Peyer's patch (tissue), 4 donors: ENCODE measurements around the gene GNG7. TPM values are rescaled to one million over a fixed set of nuclear protein-coding genes. Genes with fewer than 3 reads are reported as not detected.
A peak's percentile ranks its signal among the peaks of the same experiment; 100 is the strongest.

Experiments
- DNase-seq, 3 donors: peaks; one replicate each; pipeline ENCODE4 v3.0.0-alpha.2; 2017 to 2019
- H3K27ac ChIP-seq, 4 donors: fragments of 200-600 bp; sonication (generic); one replicate each; pipeline ENCODE4 v1.5.1; 2016 to 2019
- H3K27me3 ChIP-seq, 2 donors: fragments of 200-600 bp; sonication (generic); one replicate each; pipeline ENCODE4 v1.5.1; 2019
- H3K36me3 ChIP-seq, 3 donors: fragments of 200-600 bp; sonication (generic); one replicate each; pipeline ENCODE4 v1.5.1; 2016 to 2019
- H3K4me1 ChIP-seq, 4 donors: fragments of 200-600 bp; sonication (generic); one replicate each; pipeline ENCODE4 v1.5.1; 2016 to 2019
- H3K4me3 ChIP-seq, 4 donors: fragments of 200-600 bp; sonication (generic); 1 replicate in 3 of 4; 2 replicates in 1 of 4; pipeline ENCODE4 v1.5.1; 2016 to 2019; ENCODE audit warnings: mild to moderate bottlenecking in 1 of 4
- H3K9me3 ChIP-seq, 4 donors: fragments of 200-600 bp; sonication (generic); one replicate each; pipeline ENCODE4 v1.5.1; 2016 to 2019; ENCODE audit warnings: mild to moderate bottlenecking in 1 of 4
- CTCF ChIP-seq, 6 experiments: fragments of 450-650 bp in 4 of 6; fragments of 200-600 bp in 2 of 6; sonication (generic) in 1 of 6; IDR thresholded peaks; one replicate each; pipeline ENCODE4 v1.5.1; 2017 to 2019; ENCODE audit warnings: antibody characterized with exemption in 6 of 6, mild to moderate bottlenecking in 3 of 6, moderate library complexity in 1 of 6
- POLR2A ChIP-seq, 2 donors: fragments of 450-650 bp; IDR thresholded peaks; one replicate each; pipeline ENCODE4 v1.5.1; 2017; ENCODE audit warnings: antibody characterized with exemption in 2 of 2, mild to moderate bottlenecking in 2 of 2, moderate library complexity in 2 of 2
- total RNA-seq, 4 donors: library from RNA; depleted of rRNA; stranded (reverse); fragments of >200 nt; gene quantifications; one replicate each; pipeline ENCODE4 v1.1.0, GENCODE V29; 2016

The GNG7 gene
- total RNA-seq, 4 donors from 2014 or later = 1.2 to 14.9 (median 2.0) TPM

- Histone ChIP-seq H3K4me1 (peaks cover 5 to 43% (median 28%) of the 10 kb centered on the region in 4 donors), H3K27ac (peak overlapping the region in 3 of 4 donors; percentile 38 to 69 (median 57)), H3K36me3 (no peaks in the 10 kb centered on the region), H3K4me3 (peak overlapping the region; percentile 23 to 58 (median 48)), H3K27me3 (no peaks in the 10 kb centered on the region), H3K9me3 (no peaks in the 10 kb centered on the region)
- peak in 2 of 3 donors; percentile 66 to 78 for DNase-seq
- peak in 2 of 6 experiments; percentile 4 to 16 for TF ChIP-seq CTCF (IDR thresholded peaks at IDR 0.05)
- no peak for TF ChIP-seq POLR2A (IDR thresholded peaks at IDR 0.05)
These were observed 213.4 kb downstream of the GNG7 start for GRCh38 chr19:2488942-2489731.

- Histone ChIP-seq H3K27me3 (no peaks in the 10 kb centered on the region), H3K4me1 (peaks cover 5 to 39% (median 28%) of the 10 kb centered on the region in 4 donors), H3K36me3 (no peaks in the 10 kb centered on the region), H3K4me3 (peak overlapping the region; percentile 23 to 58 (median 48)), H3K27ac (peak overlapping the region in 2 of 4 donors; percentile 57 to 69), H3K9me3 (peaks cover 0 to 2% (median 1%) of the 10 kb centered on the region in 4 donors)
- TF ChIP-seq POLR2A (IDR thresholded peaks at IDR 0.05) (no peak), CTCF (IDR thresholded peaks at IDR 0.05) (no peak)
- peak in 2 of 3 donors; percentile 74 to 76 for DNase-seq
These were observed 214.0 kb downstream of the GNG7 start for GRCh38 chr19:2488405-2488941.

GRCh38 chr19:2487842-2488241 is 214.7 kb downstream of the GNG7 start:
- Histone ChIP-seq H3K4me3 (peak overlapping the region in 1 of 4 donors; percentile 58), H3K36me3 (no peaks in the 10 kb centered on the region), H3K4me1 (peaks cover 5 to 39% (median 28%) of the 10 kb centered on the region in 4 donors), H3K27me3 (no peaks in the 10 kb centered on the region), H3K9me3 (peaks cover 0 to 9% (median 4%) of the 10 kb centered on the region in 4 donors), H3K27ac (no peak overlapping the region)
- DNase-seq = no peak
- TF ChIP-seq POLR2A (IDR thresholded peaks at IDR 0.05) (no peak), CTCF (IDR thresholded peaks at IDR 0.05) (no peak)

- H3K4me3 ChIP-seq = no peak overlapping the region
- H3K27ac ChIP-seq = no peak overlapping the region
- TF ChIP-seq POLR2A (IDR thresholded peaks at IDR 0.05) (no peak), CTCF (IDR thresholded peaks at IDR 0.05) (no peak)
- peaks cover 0 to 10% (median 4%) of the 10 kb centered on the region in 4 donors for H3K9me3 ChIP-seq
- no peaks in the 10 kb centered on the region for H3K27me3 ChIP-seq
- peaks cover 5 to 39% (median 28%) of the 10 kb centered on the region in 4 donors for H3K4me1 ChIP-seq
- DNase-seq = no peak
- no peaks in the 10 kb centered on the region for H3K36me3 ChIP-seq
These were observed 215.4 kb downstream of the GNG7 start for GRCh38 chr19:2487090-2487489.

- TF ChIP-seq POLR2A (IDR thresholded peaks at IDR 0.05) (no peak), CTCF (IDR thresholded peaks at IDR 0.05) (no peak)
- peaks cover 0 to 10% (median 4%) of the 10 kb centered on the region in 4 donors for H3K9me3 ChIP-seq
- no peaks in the 10 kb centered on the region for H3K36me3 ChIP-seq
- H3K27me3 ChIP-seq = no peaks in the 10 kb centered on the region
- no peak overlapping the region for H3K4me3 ChIP-seq
- peaks cover 5 to 24% (median 18%) of the 10 kb centered on the region in 4 donors for H3K4me1 ChIP-seq
- no peak for DNase-seq
- H3K27ac ChIP-seq = no peak overlapping the region
These were observed 217.1 kb downstream of the GNG7 start for GRCh38 chr19:2485428-2485827.
